Activated CD8-positive, alpha-beta memory T cell treated with anti-CD3 and anti-CD28 coated beads for 48 hours (primary cell): ENCODE measurements around the gene UNC13A.

Experiments
- DNase-seq, 3 experiments: peaks; one replicate each; pipeline ENCODE4 v3.0.0-alpha.2; 2020; ENCODE audit warnings: low read depth in 2 of 3, low spot score in 2 of 3

UNC13A gene

DNA sequence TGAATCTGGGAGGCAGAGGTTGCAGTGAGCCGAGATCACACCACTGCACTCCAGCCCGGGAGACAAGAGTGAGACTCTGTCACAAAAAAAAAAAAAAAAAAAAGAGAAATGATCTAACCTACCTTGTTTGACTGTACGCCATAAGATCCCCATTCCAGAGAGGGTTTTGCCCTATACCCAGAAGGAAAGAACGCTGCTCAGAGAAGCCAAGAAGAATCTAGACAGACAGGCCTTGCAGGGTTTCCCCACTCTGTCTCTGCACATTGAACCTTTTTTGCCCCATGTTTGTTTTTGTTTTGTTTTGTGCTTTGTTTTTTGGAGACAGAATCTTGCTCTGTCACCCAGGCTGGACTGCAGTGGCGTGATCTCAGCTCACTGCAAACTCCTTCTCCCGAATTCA, 23.7 kb upstream of the UNC13A start:
- no peak for DNase-seq

DNA sequence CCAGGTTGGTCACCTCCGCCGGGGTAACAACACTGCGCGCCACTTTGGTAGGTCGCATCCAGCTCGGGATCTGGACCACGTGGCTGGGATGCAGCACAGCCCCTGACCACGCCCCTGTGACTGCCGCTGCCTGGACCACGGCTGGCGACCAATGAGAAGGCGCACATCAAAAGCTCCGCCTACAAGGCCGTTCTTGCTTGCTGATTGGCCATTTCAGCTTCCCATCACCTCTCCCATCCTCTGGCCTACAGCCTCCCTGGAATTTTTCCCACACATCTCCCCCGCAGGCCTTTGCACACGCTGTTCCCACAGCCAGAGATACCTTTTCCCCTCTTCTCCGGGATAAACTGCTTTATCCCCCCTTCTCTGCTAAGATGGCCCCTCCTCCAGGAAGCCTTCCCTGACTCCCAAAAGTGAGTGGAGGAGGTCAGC, 18.6 kb upstream of the UNC13A start:
- DNase-seq = no peak

DNA sequence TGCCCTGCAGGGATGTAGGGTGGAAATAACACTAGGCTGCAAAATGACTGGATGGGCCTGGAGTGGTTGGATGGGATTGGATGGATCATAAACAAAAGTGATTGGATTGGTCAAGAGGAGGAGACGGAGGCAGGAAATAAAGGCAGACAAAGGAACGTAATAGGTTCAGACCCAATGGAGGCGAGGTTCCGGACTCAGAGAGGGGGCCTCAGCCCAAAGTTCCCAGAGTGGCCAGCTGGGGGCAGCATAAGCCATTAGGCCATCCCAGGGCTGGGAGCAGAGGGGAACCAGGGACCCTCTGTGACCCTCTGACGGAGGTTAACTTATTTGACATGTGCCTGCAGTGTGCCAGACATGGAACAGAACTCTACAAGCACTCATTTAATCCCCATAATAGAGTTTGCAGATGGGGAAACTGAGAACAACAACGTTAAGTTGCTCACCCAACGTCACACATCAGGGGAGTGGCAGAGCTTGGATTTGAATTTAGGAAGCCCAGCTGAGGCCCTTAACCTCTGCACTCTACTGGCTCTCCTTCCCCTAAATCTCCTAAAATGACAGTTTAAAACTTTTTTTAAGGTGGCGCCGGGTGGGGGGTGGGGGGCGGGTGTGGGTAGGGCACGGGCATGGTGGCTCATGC, 15.8 kb upstream of the UNC13A start:
- DNase-seq = peak; percentile 32 to 77 (median 60)

DNA sequence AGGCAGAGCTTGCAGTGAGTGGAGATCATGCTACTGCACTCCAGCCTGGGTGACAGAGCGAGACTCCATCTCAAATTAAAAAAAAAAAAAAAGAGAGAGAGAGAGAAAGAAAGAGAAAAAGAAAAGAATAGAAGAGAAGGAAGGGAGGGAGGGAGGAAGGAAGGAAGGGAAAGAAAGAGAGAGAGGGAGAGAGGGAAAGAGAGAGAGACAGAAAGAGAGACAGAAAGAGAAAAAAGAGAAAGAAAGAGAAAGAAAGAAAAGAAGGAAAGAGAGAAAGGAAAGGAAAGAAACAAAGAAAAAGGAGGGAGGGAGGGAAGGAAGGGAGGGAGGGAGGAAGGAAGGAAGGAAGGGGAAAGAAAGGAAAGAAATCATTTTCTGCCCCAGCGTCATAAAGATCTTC, 7.0 kb upstream of the UNC13A start:
- no peak for DNase-seq

DNA sequence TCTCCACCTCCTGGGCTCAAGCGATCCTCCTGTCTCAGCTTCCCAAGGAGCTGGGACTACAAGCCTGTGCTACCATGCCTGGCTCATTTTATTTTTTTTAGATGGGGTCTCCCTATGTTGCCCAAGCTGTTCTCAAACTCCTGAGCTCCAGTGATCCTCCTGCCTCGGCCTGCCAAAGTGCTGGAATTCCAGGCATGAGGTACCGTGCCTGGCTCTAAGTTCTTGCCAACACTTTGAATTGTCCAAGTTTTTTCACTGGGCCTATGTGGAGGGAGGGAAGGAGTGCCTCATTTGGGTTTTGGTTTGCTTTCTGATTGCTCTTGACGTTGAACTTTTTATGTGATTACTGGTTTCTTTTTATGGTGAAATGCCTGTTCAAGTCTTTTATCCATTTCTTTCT, 4.4 kb upstream of the UNC13A start:
- DNase-seq = no peak

DNA sequence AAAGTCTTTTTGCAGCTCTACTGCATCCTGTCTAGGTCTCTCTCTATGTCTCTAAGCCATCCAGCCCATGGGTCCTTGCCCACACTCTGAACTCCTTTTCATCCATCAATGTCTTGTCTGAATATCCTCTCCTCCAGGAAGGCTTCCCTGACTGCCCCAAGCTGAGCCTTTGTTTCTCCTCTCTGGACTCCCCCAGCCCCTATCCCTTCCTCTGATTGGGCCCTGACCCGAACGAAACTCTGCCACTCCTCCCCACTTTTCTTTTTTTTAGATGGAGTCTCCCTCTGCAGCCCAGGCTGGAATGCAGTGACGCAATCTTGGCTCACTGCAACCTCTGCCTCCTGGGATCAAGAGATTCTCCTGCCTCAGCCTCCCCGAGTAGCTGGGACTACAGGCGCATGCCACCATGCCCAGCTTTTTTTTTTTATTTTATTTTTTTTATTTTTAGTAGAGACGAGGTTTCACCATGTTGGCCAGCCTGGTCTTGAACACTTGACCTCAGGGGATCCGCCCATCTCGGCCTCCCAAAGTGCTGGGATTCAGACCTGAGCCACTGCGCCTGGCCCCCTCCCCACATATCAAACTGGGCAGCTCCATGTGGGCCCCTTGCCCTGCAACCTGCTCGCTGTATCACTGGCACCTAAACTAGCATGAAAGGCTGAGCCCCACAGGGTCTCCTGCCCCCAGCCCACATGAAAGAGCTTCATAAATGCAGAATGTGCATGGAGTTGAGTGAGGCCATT, 870 bp upstream of the UNC13A start:
- no peak for DNase-seq

DNA sequence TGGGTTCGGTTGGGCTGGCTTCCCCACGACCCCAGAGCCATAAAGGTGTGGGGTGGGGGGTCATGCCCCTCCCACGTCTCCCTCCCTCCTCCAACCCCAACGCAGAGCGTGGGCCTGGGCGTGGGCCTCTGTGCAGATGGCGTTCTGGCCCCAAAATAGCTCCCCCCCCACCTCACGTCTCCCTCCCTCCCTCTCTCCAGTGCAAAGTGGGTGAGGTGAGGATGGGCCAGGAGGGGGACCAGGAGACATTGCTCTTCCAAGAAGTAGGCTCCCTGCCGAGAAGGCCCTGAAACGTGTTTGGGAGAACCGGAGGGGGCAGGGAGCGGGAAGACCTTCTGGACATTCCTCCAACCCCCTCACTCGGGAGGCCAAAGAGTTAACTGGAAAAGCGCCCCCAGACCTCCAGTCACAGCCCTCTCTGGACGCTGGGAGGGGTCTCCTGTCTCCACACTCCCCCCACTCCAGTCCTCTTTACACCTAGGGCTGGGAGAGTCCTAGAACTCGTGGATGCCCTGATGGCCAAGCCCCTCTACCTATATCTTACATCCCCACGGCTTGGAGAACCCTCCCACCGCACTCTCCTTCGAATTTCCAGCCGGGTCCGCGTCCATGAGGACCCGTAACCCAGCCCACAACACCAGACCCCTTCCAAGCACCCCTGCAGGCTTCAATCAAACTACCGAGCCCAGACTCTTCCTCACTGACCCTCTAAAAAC, 855 bp downstream of the UNC13A start:
- DNase-seq = no peak

DNA sequence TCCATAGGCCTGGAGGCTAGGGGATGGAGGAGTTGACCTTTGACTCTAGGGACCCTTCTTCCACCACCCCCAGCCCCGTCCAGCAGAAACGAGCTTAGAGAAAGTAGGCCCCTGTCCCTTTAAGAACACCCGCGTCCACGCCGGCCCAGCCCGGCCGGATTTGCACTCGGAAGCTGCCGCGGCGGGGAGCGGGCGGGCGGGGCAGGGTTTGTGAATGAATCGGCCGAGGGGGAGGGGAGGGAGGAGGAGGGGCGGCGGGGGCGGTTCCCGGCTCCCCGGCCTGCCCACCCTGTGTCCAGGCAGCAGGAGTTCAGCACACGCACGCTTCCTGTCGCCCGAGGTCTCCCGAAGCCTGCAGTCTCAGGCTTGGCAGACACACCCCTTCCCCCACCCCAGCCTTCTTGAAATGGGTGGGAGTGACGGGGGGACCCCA, 1.5 kb downstream of the UNC13A start:
- DNase-seq = no peak

DNA sequence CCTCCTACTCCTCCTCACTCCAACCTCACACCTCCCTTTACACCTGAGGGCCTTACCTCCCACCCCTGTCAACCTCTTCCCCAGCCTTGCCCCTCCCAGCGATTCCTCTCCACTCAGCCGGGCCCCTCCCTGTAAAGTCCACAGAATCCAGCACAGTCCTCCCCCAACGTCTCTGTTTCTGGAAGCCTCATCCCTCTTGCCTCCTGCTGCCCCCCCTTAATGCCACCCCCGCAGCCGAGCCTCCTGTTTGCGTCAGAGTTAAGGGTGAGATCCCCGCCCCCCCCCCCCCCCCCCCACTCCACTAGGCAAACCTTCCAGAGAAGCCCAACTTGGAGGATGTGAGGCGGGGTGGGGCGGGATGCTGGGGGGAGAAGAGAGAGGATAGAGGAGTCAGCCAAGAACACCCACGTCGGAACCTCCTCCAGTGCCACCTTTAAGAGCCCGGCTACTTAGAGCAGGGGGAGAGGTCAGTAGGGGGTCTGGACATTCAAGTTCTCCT, 2.1 kb downstream of the UNC13A start:
- DNase-seq = no peak

DNA sequence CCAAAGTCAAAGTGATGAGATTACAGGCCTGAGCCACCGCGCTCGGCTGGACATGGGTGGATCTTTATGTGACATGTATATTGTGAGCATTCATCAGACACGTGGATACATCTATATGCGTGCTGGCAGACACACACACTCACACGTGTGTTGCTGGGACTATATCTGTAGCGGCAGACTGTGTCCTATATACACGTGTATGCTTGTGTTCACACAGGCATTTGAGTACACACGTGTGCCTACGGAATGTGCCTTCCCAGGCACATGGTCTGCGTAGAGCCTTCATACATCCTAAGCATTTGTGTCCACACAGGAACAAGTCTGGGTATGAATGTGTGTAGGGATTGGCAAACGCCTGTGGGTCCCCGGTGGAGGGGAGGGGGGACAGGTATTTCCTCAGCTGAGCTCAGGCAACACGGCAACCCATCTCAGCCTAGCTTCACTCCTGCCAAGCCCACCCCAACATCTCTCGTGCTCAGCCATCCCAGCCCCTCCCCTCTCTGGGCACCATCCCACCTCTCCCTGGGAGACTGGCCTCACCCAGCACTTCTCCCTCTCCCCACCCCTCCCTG, 2.6 kb downstream of the UNC13A start:
- DNase-seq = no peak

DNA sequence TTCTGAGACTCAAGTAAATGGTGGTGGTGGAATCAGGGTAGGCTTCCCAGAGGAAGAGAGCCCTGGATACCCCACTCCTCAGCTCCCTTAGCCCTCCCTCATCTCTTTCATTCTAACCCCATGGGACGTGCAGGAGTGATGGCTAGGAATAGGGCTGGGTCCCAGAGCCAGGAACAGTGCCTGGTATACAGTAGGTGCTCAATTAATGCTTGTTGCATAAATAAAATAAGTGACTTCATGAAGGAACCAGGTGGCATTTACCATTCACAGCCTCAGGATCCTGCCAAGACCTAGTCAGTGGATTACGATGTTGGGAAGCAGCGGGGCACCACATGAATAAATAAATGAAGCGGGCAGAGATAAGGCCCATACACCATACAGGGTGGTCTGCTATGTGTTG, 3.9 kb downstream of the UNC13A start:
- DNase-seq = no peak

DNA sequence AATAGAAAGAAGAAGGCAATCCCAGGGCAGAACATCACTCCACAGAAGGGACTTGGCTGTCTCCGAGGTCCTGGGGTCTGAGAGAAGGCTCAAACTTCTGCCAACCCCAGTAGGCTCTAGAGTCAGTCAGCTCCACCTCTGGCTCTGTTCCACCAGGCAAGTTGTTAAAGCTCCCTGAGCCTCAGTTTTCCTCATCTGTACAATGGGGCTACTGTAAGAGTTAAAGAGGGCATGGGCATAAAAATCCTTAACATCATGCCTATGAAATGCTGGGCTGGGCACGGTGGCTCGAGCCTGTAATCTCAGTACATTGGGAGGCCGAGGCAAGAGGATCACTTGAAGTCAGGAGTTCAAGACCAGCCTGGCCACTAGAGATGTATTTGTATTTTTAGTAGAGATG, 5.1 kb downstream of the UNC13A start:
- DNase-seq = no peak

DNA sequence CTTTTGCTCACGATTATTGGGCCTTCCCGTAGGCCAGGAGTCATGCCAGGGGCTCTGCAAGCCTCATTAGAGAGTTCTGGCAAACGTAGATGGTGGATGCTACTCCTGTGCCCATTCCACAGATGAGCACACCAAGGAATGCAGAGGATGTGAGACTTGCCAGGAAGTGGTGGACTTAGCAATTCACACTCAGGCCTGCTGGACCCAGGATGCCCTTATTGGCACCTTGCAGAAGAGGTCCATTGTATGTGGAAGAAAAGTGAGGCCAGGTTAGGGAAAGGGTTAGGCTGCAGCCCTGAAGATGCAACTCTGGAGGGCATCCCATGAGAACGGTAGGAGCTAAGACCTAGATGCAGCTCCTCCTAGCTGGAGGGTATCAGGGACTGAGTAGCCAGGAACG, 5.9 kb downstream of the UNC13A start:
- no peak for DNase-seq

DNA sequence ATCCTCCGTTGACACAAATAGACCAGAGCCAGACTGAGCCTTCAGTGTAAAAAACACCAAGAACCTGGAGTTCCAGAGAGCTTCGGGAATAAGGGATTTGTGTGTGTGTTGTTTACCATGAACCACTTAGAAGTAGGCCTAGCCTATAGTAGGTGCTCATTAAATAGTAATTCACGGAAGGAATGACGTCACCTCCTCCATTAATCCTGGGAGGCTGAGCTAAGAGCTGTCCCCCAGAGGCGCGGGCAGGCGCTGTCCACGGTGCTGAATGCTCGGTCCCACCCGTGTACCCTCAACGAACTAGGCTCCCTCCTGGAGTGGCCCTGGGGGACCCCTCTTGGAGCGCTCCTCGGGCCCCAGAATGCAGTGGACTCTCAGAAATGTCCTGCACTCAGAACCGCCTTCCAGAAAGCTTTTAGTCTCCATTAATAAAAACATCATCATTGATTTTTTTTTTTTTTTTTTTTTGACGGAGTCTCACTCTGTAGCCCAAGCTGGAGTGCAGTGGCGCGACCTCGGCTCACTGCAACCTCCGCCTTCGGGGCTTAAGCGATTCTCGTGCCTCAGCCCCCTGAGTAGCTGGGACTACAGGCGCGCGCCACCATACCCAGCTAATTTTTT, 6.5 kb downstream of the UNC13A start:
- peak in 1 of 3 experiments; percentile 30 for DNase-seq

DNA sequence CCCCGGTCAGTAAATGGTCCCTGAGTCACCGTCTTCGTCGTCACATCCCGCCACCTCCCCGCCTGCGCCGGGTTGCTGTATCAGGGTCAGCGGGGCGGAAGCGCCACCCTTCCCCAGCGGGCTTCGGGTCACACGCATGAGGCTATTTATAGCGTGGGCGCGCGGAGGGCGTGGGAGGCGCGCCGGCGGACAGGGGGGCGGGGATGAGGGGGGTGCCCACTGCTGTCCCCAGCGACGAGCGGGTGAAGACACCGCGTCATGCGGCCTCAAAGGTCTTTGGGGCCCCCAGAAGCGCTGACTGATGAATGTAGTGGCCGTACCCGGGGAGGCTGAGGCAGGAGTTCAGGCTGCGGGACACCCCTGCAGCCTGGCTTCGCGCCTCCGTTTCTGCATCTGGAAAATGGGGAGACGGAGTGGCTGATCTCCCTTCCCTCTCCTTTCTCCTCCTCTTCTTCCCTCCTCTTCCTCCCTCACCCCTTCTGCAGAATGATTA, 7.9 kb downstream of the UNC13A start:
- DNase-seq = peak in 2 of 3 experiments; percentile 6 to 37

DNA sequence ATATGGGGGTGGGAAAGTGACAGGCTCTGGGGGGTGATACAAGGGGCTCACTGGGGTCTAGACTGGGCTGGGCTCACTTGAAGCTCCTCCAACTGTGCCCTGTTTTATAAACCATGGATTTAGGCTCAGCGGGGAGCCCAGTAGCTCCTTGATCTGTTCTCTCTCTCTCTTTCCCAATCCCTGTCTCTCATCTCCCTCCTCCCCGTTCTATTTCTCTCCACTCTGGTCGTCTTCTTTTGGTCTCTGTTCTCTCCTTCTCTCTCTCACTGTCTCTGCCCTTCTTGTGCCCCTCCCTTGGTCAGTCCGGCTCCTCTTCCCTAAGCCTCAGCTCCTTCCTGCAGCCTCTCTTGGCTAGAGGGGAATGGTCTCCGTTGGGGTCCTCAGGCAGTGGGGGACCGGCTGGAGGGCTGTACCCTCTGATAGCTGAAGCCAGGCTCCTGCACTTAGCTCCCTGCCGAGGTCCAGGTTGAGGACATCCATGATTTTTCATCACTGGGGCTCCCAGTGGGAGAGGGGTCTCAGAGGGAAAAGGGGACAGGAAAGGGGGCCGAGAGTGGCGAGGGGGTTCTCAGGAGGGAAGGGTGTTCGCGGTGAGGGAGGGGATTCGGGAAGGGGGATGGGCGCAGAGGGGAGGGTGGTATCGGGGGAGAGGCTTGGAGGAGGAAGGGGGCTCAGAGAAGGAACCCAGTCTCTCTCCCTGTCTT, 8.5 kb downstream of the UNC13A start:
- DNase-seq = no peak

DNA sequence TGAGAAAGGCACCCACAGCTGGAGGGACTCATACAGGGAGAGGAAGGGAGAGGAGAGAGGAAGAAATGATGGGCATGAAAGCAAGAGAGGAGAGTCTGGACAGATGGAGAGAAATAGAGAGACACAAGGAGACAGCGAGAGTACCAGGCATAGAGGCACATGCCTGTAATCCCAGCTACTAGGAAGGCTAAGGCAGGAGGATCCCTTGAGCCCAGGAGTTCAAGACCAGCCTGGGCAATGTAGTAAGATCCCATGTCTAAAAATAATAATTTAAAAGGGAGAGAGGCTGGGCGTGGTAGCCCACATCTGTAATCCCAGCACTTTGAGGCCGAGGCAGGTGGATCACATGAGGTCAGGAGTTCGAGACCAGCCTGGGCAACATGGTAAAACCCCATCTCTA, 9.3 kb downstream of the UNC13A start:
- no peak for DNase-seq

DNA sequence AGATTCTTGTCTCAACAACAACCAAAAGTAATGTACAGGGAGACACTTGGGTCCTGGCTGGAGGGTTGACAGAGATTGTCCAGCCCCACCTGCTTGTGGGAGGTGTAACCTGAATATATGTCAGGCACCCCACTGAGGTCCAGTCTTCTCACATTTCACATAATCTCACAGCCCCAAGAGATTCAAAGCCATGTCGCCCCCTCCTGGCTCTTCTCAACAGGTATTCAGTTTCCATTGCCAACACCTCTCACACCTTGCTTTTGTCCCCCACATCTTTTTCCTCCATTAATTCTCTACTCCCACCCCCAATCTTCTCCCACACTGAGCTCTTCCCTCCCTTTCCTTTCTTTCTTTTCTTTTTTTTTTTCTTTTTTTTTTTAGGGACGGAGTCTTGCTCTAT, 11.2 kb downstream of the UNC13A start:
- no peak for DNase-seq

DNA sequence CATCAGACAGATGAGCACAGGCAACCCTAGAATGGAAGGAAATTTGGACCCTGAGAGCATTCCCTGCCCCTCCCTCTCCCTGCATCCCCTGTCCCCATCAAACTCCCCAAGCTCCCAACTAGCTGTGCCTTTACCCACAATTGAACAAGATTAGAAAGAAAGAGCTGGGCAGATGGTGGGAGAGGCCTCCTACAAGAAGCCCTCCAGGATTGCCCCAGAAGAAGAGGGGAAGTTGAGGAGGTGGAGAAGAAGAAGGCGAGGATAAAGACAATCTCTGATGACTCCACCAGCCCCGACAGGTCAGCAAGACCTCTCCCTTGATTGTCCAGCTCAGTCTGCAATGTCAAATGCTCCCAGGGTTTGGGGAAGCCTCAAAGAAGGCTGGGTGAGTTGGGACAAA, 11.9 kb downstream of the UNC13A start:
- DNase-seq = no peak
